ENCODE data around the gene SH3PXD2B.

GRCh38 chr5:172452398-172453205, 1.7 kb downstream of the SH3PXD2B start:
- TF ChIP-seq EZH2 (IDR thresholded peaks at IDR 0.05; ENCODE audit: low read length, missing control alignments) (no peak), CTCF (conservative IDR thresholded peaks at IDR 0.05 in 1 of 2, IDR thresholded peaks at IDR 0.05 in 1 of 2; ENCODE audit: low read depth in 1 of 2, low read length in 2 of 2) (peak in 1 of 2 donors; percentile 4)
